GM18507 (cell line): ENCODE data around the gene RHOXF2B.
"Not testable (repeated sequence)": the region's sequence is repeated elsewhere in the genome, so short reads cannot be mapped to it uniquely, and the experiment has no call there.

Experiments
- DNase-seq: peaks from one replicate; pipeline ENCODE4 v3.0.0; 2011; ENCODE audit warnings: low read depth; ENCODE audit not compliant: insufficient read length; ENCODE audit errors: extremely low spot score
- FAIRE-seq: peaks from 2 replicates; lab custom pipeline; 2011; peaks lifted over from hg19 to GRCh38; lab: Jason Lieb, UNC

The RHOXF2B gene

DNA sequence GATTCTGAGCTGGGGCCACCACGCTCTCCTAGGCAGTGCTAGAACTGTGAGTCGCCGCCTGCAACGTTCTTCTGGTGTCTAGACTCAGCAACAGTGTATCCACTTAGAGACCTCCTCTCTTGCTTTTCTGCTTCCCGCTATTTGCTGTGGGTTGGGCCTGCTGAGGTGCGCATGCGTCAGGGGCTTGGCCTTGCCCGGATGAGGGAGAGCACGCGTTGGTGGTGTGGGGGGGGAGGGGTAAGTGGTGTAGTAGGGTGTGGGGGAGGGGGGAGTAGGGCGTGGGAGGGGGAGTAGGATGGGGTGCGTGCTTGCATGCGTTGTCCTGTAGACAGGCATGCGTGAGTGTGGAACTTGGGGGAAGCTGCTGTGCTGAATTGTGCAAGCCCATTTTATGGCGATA lies at the start of gene RHOXF2B:
RHOXF2B (minus strand) TSS at position 101 of the 400 bp plus-strand sequence. CDS start 138 bp downstream, outside the sequence.
- not testable (repeated sequence) for FAIRE-seq, DNase-seq

DNA sequence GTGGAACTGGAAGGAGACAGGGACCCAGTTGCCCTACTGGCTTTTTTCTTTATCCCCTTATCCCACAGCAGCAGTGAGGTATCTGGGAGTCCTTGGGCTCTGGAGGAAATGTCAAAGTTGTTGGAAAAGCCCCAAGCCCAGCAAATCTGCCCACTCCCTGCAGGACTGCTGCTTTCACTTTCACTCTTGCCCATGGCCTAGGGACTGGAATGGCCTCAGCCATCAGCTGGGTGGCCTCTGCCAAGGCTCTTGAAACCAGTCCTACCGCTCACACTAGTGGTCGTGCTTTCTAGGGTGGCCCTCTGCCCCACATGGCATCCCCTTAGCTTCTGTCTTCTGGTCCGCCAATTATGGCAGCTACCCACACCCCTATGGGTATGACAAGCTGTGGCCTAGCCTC lies 48.0 kb upstream of the RHOXF2B start:
- FAIRE-seq = no peak
- DNase-seq = no peak

- FAIRE-seq (no peak), DNase-seq (no peak)
Measured at GRCh38 chrX:120120223-120120622, 42.7 kb upstream of the RHOXF2B start.

- no peak for FAIRE-seq
- DNase-seq = no peak
Measured at GRCh38 chrX:120115438-120115963, 38.0 kb upstream of the RHOXF2B start, which contains the start of gene RHOXF1. Gene RHOXF1, minus strand, starts transcription at chrX:120115913. Its CDS starts 51 bp downstream, at chrX:120115862.

DNA sequence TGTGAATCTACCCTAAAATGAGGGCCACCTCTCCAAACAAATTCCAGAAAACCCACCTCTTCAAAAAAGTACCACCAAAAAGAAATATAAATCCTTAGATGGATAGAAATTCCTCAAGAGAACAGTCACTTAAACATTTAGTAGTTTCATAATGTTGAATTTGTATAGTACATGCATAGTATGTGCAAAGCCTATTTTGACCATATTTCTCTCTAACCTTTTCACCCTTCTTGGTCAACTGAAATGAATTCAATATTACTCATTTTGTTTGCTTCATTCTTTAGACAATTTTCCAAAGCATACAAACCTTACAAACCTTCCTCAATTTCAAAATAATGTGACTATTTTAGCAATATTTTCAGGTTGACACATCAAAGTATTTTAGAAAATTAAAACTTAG lies 34.1 kb upstream of the RHOXF2B start:
- peak; percentile 31 for FAIRE-seq
- DNase-seq = no peak

DNA sequence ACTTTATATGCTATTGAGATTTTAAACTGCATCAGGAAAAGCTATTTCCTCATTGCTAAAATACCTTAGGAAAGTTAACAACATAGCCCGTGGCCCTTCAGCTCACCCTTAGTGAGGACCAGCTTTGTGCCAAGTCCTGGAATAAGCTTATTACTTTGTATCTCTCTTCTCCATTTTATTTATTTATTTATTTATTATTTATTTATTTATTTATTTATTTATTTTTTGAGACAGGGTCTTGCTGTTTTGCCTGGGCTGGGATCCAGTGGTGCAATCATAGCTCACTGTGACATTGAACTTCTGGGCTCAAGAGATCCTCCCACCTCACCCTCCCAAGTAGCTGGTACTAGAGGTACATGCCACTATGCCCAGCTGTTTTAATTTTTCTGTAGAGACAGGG lies 31.9 kb upstream of the RHOXF2B start:
- FAIRE-seq (no peak), DNase-seq (no peak)

DNA sequence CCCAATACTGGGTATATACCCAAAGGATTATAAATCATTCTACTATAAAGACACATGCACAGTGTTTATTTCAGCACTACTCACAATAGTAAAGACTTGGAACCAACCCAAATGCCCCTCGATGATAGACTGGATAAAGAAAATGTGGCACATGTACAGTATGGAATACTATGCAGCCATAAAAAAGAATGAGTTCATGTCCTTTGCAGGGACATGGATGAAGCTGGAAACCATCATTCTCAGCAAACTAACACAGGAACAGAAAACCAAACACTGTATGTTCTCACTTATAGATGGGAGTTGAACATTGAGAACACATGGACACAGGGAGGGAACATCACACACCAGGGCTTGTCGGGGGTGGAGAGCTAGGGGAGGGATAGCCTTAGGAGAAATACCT lies 27.2 kb upstream of the RHOXF2B start:
- FAIRE-seq, DNase-seq: not testable (repeated sequence)

GRCh38 chrX:120101057-120101456 lies 23.6 kb upstream of the RHOXF2B start:
- FAIRE-seq, DNase-seq: not testable (repeated sequence)

DNA sequence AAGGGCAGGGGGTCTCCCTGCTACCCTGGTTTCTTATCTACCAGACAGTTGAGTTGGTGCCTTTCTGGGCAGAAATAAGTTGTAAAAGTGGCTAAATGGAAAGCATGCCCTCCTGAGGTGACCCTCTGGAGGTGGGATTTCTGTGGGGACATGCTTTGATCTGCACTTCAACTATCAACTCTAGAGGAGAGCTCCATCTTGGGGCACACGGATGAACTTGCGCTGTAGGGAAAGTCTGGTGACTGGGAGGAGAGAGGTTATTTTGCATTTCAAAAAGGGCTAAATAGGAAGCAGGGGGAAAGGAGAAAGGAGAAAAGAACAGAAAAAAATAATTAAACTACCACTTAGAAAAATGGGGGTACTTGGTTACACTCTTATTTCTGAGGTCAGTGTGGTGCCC lies 12.7 kb upstream of the RHOXF2B start:
- no peak for FAIRE-seq
- DNase-seq = no peak

- FAIRE-seq (no peak), DNase-seq (no peak)
Measured at GRCh38 chrX:120087289-120088017, 10.0 kb upstream of the RHOXF2B start.

- peak; percentile 86 for FAIRE-seq
- not testable (repeated sequence) for DNase-seq
Measured at GRCh38 chrX:120085553-120086185, 8.2 kb upstream of the RHOXF2B start.

DNA sequence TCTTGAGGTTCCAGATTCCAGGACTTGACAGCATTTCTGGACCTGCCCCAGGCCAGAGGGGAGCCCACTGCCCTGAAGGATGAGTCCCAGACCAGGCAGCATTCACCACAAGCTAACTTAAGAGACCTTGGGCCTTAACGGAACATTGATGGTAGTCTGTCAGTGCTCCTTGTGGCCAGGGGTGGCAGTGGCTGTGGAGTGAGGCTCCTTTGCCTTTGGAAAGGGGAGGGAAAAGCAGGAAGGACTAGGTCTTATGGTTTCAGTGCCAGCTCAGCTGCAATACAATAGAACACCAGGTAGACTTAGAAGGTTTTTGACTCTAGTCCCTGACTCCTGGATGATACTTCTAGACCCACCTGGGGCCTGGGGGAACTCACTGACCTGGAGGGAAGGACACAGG lies 11.3 kb downstream of the RHOXF2B start:
- FAIRE-seq, DNase-seq: not testable (repeated sequence)

GRCh38 chrX:120042712-120043111 lies 34.8 kb downstream of the RHOXF2B start:
- FAIRE-seq = not testable (repeated sequence)

GRCh38 chrX:120042247-120042646 lies 35.2 kb downstream of the RHOXF2B start:
- peak; percentile 46 for FAIRE-seq

More at GRCh38 chrX:120042712-120043111, 34.8 kb downstream of the RHOXF2B start:
- not testable (repeated sequence) for DNase-seq

GRCh38 chrX:120040176-120040575 lies 37.3 kb downstream of the RHOXF2B start:
- not testable (repeated sequence) for FAIRE-seq, DNase-seq

More at GRCh38 chrX:120042247-120042646, 35.2 kb downstream of the RHOXF2B start:
- not testable (repeated sequence) for DNase-seq

- FAIRE-seq = peak; percentile 63
Measured at GRCh38 chrX:120039087-120039733, 38.3 kb downstream of the RHOXF2B start.

DNA sequence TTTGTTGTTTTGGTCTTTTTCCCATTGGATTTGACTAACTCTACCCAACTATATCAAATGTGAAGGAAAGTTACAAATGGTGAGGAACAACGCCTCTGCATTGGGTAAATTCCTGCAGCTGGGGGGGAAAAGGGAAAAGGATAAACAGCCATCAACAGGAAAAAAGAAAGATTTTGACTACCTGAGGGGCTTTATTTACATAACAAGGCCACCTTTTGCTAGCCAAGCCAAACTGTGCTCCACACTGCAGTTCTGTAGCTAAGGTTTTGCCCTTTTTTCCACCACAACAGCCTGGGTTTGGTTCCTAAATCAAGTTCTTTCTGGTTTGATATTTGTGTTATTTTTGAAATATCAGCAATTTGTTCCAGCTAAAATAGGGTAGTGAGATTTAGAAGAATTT lies 40.8 kb downstream of the RHOXF2B start:
- FAIRE-seq (no peak), DNase-seq (no peak)

More at GRCh38 chrX:120039087-120039733, 38.3 kb downstream of the RHOXF2B start:
- not testable (repeated sequence) for DNase-seq

GRCh38 chrX:120035522-120036309 lies 41.8 kb downstream of the RHOXF2B start:
- FAIRE-seq = peak; percentile 81
- DNase-seq = not testable (repeated sequence)

DNA sequence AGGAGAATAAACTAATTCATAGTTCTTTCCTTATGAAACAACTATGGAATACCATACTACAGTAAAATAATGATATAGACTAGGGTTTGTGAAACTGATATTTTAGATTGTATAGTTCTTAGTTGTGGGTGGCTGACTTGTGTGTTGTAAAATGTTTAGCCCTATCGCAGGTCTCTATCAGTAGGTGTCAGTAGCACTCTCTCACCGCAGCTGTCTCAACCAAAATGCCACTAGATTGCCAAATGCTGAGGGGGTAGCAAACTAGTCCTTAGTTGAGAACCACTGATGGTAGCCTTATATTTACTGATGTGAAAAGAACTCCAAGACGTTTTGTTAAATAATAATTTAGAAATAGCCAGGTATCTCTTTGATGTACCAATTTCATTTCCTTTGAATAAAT lies 48.1 kb downstream of the RHOXF2B start:
- DNase-seq (no peak), FAIRE-seq (no peak)
